BJ (cell line): ENCODE results near the gene CHPF2. TPM values are rescaled to one million over a fixed set of nuclear protein-coding genes. Genes with fewer than 3 reads are reported as not detected.
A peak's percentile ranks its signal among the peaks of the same experiment; 100 is the strongest.

Source experiments
- CTCF ChIA-PET: fragments of 350-600 bp; formaldehyde crosslinking; extraction: SDS; loops from one replicate; lab custom pipeline; 2021; ENCODE audit warnings: antibody characterized with exemption, inconsistent platforms; lab: Yijun Ruan, JAX
- POLR2A ChIA-PET: fragments of 300-600 bp; sonication (Branson Sonifier 250); formaldehyde crosslinking; extraction: SDS; loops from one replicate; lab custom pipeline; 2021; ENCODE audit warnings: antibody characterized with exemption; lab: Charles Lee
- DNase-seq: peaks from one replicate; pipeline ENCODE4 v3.0.0-alpha.2; 2011; ENCODE audit warnings: low read depth
- H3K27me3 ChIP-seq: 2 replicates; pipeline ENCODE4 v1.6.0; 2011; ENCODE audit warnings: low read length; ENCODE audit not compliant: control insufficient read depth, insufficient read depth
- H3K36me3 ChIP-seq: 2 replicates; pipeline ENCODE4 v1.5.1; 2011; ENCODE audit warnings: low read length; ENCODE audit not compliant: control insufficient read depth, insufficient read depth
- H3K4me3 ChIP-seq: 2 replicates; pipeline ENCODE4 v1.5.1; 2011; ENCODE audit warnings: low read depth, mild to moderate bottlenecking, control low read depth, low read length
- CTCF ChIP-seq: IDR thresholded peaks from 2 replicates; pipeline ENCODE4 v1.5.1; 2011; ENCODE audit warnings: low read depth, mild to moderate bottlenecking, control low read depth, inconsistent platforms, low read length, moderate library complexity; ENCODE audit not compliant: insufficient read depth
- polyA plus RNA-seq: library from polyadenylated mRNA; depleted of rRNA; stranded (reverse); fragments of >200 nt; gene quantifications from 2 replicates; pipeline ENCODE4 v1.2.3, GENCODE V29; 2011

The CHPF2 gene
- polyA plus RNA-seq, 1 experiment, result 42.6 TPM

GRCh38 chr7:151249034-151249731 is 16.9 kb downstream of the CHPF2 start:
- DNase-seq, result no peak
- H3K4me3 ChIP-seq, result peak overlapping the region; percentile 80
- ChIA-PET CTCF (no interaction called here), POLR2A (interaction anchor here (0.5 kb wide), 1 partner anchor 350 kb away, joined by 5 read pairs; no protein-coding TSS in a partner anchor)
- TF ChIP-seq CTCF, result no peak
- H3K27me3 ChIP-seq, result no peaks in the 10 kb centered on the region
- no peaks in the 10 kb centered on the region for H3K36me3 ChIP-seq

- Histone ChIP-seq H3K4me3 (no peak overlapping the region), H3K36me3 (no peaks in the 10 kb centered on the region), H3K27me3 (no peaks in the 10 kb centered on the region)
- ChIA-PET POLR2A (no interaction called here), CTCF (no interaction called here)
- no peak for DNase-seq
- no peak for TF ChIP-seq CTCF
Observed at GRCh38 chr7:151249732-151250072, 17.4 kb downstream of the CHPF2 start.

GRCh38 chr7:151250181-151251132 is 18.2 kb downstream of the CHPF2 start:
- Histone ChIP-seq H3K27me3 (peaks cover 2% of the 10 kb centered on the region; the same call in 1 of the 2 replicates), H3K4me3 (no peak overlapping the region), H3K36me3 (no peaks in the 10 kb centered on the region)
- TF ChIP-seq CTCF, result no peak
- ChIA-PET POLR2A (no interaction called here), CTCF (interaction anchor here (1.8 to 2.2 kb wide), 2 partner anchors 14 to 53 kb away, joined by 5 to 8 read pairs; no protein-coding TSS in a partner anchor)
- DNase-seq, result no peak

GRCh38 chr7:151251328-151251688 is 19.0 kb downstream of the CHPF2 start:
- ChIA-PET POLR2A (no interaction called here), CTCF (interaction anchor here (1.2 to 2.2 kb wide), 5 partner anchors 9 to 60 kb away, joined by 5 to 8 read pairs (median 5); no protein-coding TSS in a partner anchor)
- Histone ChIP-seq H3K4me3 (peak overlapping the region; percentile 58), H3K27me3 (peaks cover 2% of the 10 kb centered on the region; the same call in 1 of the 2 replicates), H3K36me3 (no peaks in the 10 kb centered on the region)
- no peak for DNase-seq
- no peak for TF ChIP-seq CTCF
